Neural cell (in vitro differentiated cells): ENCODE measurements around the gene USP3. TPM values are rescaled to one million over a fixed set of nuclear protein-coding genes. Genes with fewer than 3 reads are reported as not detected.

Source experiments
- H2AFZ ChIP-seq: fragments of 200-600, 300-800 bp; sonication (generic), shearing (Covaris generic); 2 replicates; pipeline ENCODE4 v1.6.0; 2014; ENCODE audit warnings: low read depth, mild to moderate bottlenecking, antibody characterized with exemption, low read length, moderate library complexity
- H3F3A ChIP-seq: fragments of 200-600 bp; shearing (Covaris generic); 2 replicates; pipeline ENCODE4 v1.6.1; 2016; ENCODE audit warnings: mild to moderate bottlenecking, moderate library complexity, mixed read lengths, antibody characterized with exemption, low read length; ENCODE audit not compliant: insufficient read depth, poor library complexity, severe bottlenecking
- H3K27ac ChIP-seq: fragments of 200-600, 300-800 bp; sonication (generic), shearing (Covaris generic); 2 replicates; pipeline ENCODE4 v1.5.1; 2014; ENCODE audit warnings: mild to moderate bottlenecking, low read length, moderate library complexity
- H3K27me3 ChIP-seq: fragments of 300-800, 200-600 bp; sonication (generic), shearing (Covaris generic); 2 replicates; pipeline ENCODE4 v1.6.0; 2014; ENCODE audit warnings: mild to moderate bottlenecking, low read depth, low read length, moderate library complexity; ENCODE audit not compliant: insufficient read depth
- H3K36me3 ChIP-seq: fragments of 300-800, 200-600 bp; sonication (generic), shearing (Covaris generic); 2 replicates; pipeline ENCODE4 v1.5.1; 2014; ENCODE audit warnings: mild to moderate bottlenecking, antibody characterized with exemption, low read length, moderate library complexity; ENCODE audit not compliant: insufficient read depth
- H3K4me2 ChIP-seq: fragments of 300-800, 200-600 bp; sonication (generic), shearing (Covaris generic); 2 replicates; pipeline ENCODE4 v1.6.0; 2014; ENCODE audit warnings: mild to moderate bottlenecking, low read length
- H3K4me3 ChIP-seq: fragments of 300-800, 200-600 bp; sonication (generic), shearing (Covaris generic); 2 replicates; pipeline ENCODE4 v1.5.1; 2014; ENCODE audit warnings: mild to moderate bottlenecking, low read length, moderate library complexity
- H3K79me2 ChIP-seq: fragments of 200-600 bp; shearing (Covaris generic); replicated peaks from 2 replicates; pipeline ENCODE4 v1.6.0; 2014; ENCODE audit warnings: mild to moderate bottlenecking, low read length, moderate library complexity; ENCODE audit not compliant: insufficient read depth
- H3K9ac ChIP-seq: fragments of 300-800, 200-600 bp; sonication (generic), shearing (Covaris generic); 2 replicates; pipeline ENCODE4 v1.6.1; 2016; ENCODE audit warnings: mild to moderate bottlenecking, low read length, mixed read lengths
- H3K9me2 ChIP-seq: fragments of 200-600 bp; shearing (Covaris generic); 2 replicates; pipeline ENCODE4 v1.6.1; 2016; ENCODE audit warnings: mild to moderate bottlenecking, low read length, mixed read lengths; ENCODE audit not compliant: insufficient read depth
- H3K9me3 ChIP-seq: fragments of 200-600, 300-800 bp; sonication (generic), shearing (Covaris generic); 2 replicates; pipeline ENCODE4 v1.6.1; 2016; ENCODE audit warnings: mild to moderate bottlenecking, mixed run types, low read length, moderate library complexity, mixed read lengths
- H4K20me1 ChIP-seq: fragments of 200-600 bp; shearing (Covaris generic); 2 replicates; pipeline ENCODE4 v1.6.1; 2016; ENCODE audit warnings: mild to moderate bottlenecking, mixed run types; ENCODE audit not compliant: insufficient read depth
- CTCF ChIP-seq: fragments of 450-650 bp; IDR thresholded peaks from 2 replicates; pipeline ENCODE4 v1.5.1; 2014; ENCODE audit warnings: antibody characterized with exemption, mild to moderate bottlenecking, moderate library complexity; ENCODE audit not compliant: poor library complexity, severe bottlenecking
- EP300 ChIP-seq: fragments of 450-650 bp; conservative IDR thresholded peaks from 2 replicates; pipeline ENCODE4 v1.6.1; 2014; ENCODE audit warnings: antibody characterized with exemption, mild to moderate bottlenecking, moderate library complexity; ENCODE audit not compliant: poor library complexity, severe bottlenecking
- EZH2 ChIP-seq: fragments of 200-600, 300-800 bp; shearing (Covaris generic), sonication (generic); IDR thresholded peaks from 2 replicates; pipeline ENCODE4 v1.6.1; 2014; ENCODE audit warnings: antibody characterized with exemption, low read length, borderline replicate concordance, mild to moderate bottlenecking; ENCODE audit not compliant: insufficient read depth, poor library complexity, severe bottlenecking
- MXI1 ChIP-seq: fragments of 450-650 bp; conservative IDR thresholded peaks from 2 replicates; pipeline ENCODE4 v1.6.1; 2014; ENCODE audit warnings: antibody characterized with exemption, mild to moderate bottlenecking; ENCODE audit not compliant: poor library complexity, severe bottlenecking
- POLR2AphosphoS5 ChIP-seq: IDR thresholded peaks from 2 replicates; pipeline ENCODE4 v1.6.1; 2012
- RAD21 ChIP-seq: fragments of 450-650 bp; conservative IDR thresholded peaks from 2 replicates; pipeline ENCODE4 v1.6.1; 2014; ENCODE audit warnings: antibody characterized with exemption, mild to moderate bottlenecking, moderate library complexity
- REST ChIP-seq: IDR thresholded peaks from 2 replicates; pipeline ENCODE4 v1.6.1; 2012; ENCODE audit warnings: borderline replicate concordance
- SMC3 ChIP-seq: fragments of 450-650 bp; conservative IDR thresholded peaks from 2 replicates; pipeline ENCODE4 v1.6.1; 2014; ENCODE audit warnings: antibody characterized with exemption, mild to moderate bottlenecking, moderate library complexity; ENCODE audit not compliant: poor library complexity
- TAF1 ChIP-seq: IDR thresholded peaks from 2 replicates; pipeline ENCODE4 v1.6.1; 2012; ENCODE audit warnings: low read depth
- polyA plus RNA-seq: library from polyadenylated mRNA; depleted of rRNA; stranded (reverse); fragments of >200 nt; gene quantifications from 2 replicates; pipeline ENCODE4 v1.2.3, GENCODE V29; 2014

The USP3 gene
- polyA plus RNA-seq, 1 donor from 2014 or later, result 68.0 TPM

GRCh38 chr15:63469984-63470383 lies 34.4 kb upstream of the USP3 start:
- Histone ChIP-seq H3K9ac (no peak overlapping the region), H3K9me3 (no peaks in the 10 kb centered on the region), H3K27ac (no peak overlapping the region), H3K9me2 (no peaks in the 10 kb centered on the region), H3K27me3 (no peaks in the 10 kb centered on the region), H4K20me1 (no peaks in the 10 kb centered on the region), H3F3A (no peaks in the 10 kb centered on the region), H3K4me3 (no peak overlapping the region), H2AFZ (no peak overlapping the region), H3K36me3 (no peaks in the 10 kb centered on the region), H3K79me2 (no peaks in the 10 kb centered on the region), H3K4me2 (no peak overlapping the region)
- TF ChIP-seq REST (no peak), TAF1 (no peak), SMC3 (no peak), POLR2AphosphoS5 (no peak), CTCF (no peak), RAD21 (no peak), EZH2 (no peak), EP300 (no peak), MXI1 (no peak)

GRCh38 chr15:63473007-63473748 lies 31.2 kb upstream of the USP3 start:
- no peaks in the 10 kb centered on the region for H3K79me2 ChIP-seq
- no peak overlapping the region for H3K4me3 ChIP-seq
- H3K9ac ChIP-seq, result no peak overlapping the region
- H2AFZ ChIP-seq, result no peak overlapping the region
- TF ChIP-seq EP300, result no peak
- TF ChIP-seq TAF1, result no peak
- no peak for TF ChIP-seq CTCF
- TF ChIP-seq EZH2, result no peak
- no peak for TF ChIP-seq REST
- no peak for TF ChIP-seq POLR2AphosphoS5
- no peak for TF ChIP-seq RAD21
- no peak for TF ChIP-seq MXI1
- TF ChIP-seq SMC3, result no peak
- H4K20me1 ChIP-seq, result no peaks in the 10 kb centered on the region
- H3K27me3 ChIP-seq, result no peaks in the 10 kb centered on the region
- H3K9me3 ChIP-seq, result no peaks in the 10 kb centered on the region
- no peaks in the 10 kb centered on the region for H3F3A ChIP-seq
- no peak overlapping the region for H3K4me2 ChIP-seq
- H3K9me2 ChIP-seq, result no peaks in the 10 kb centered on the region
- no peak overlapping the region for H3K27ac ChIP-seq
- no peaks in the 10 kb centered on the region for H3K36me3 ChIP-seq
